ENCODE measurements around the gene RANBP10. TPM values are rescaled to one million over a fixed set of nuclear protein-coding genes. Genes with fewer than 3 reads are reported as not detected.
A peak's percentile ranks its signal among the peaks of the same experiment; 100 is the strongest.

RANBP10 gene
- total and polyA plus RNA-seq, 2 experiments from 2014 or later, result 9.0 to 13.6 TPM

DNA sequence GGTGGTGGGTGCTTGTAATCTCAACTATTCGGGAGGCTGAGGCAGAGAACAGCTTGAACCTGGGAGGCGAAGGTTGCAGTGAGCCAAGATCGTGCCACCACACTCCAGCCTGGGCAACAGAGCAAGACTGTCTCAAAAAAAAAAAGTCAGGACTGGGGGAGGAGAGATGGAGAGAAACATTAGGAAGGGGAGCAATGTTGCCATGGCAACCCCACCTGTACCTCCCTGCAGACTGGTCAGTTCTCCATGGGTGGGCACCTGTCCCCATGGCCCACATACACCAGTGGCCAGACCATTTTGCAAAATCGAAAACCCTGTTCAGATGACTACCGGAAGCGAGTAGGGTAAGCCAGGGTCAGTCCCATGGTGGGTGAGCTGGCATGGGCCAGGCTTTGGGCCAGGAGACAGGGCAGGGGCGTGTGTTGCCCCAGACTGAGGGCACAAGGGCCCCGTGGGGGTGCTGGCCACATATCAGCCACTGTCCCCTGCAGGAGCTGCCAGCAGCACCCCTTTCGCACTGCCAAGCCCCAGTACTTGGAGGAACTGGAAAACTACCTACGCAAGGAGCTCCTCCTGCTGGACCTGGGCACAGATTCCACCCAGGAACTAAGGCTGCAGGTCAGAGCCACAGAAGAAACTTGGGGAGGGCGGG is 14.4 kb upstream of the RANBP10 start:
- Mint-ChIP-seq H3K9me3 (peaks cover 4% of the 10 kb centered on the region; the same call in 1 of the 3 replicates), H3K4me1 (peaks cover 13% of the 10 kb centered on the region), H3K27ac (no peak overlapping the region), H3K27me3 (ENCODE audit: insufficient read depth, low read depth, poor library complexity) (peaks cover 18% of the 10 kb centered on the region), H3K36me3 (ENCODE audit: low read depth) (peaks cover 4% of the 10 kb centered on the region), H3K4me3 (no peak overlapping the region)
- Histone ChIP-seq H3K27ac (ENCODE audit: low read depth) (no peak overlapping the region), H3K4me1 (ENCODE audit: insufficient read depth) (no peaks in the 10 kb centered on the region), H2AFZ (no peak overlapping the region), H3F3A (replicated peaks; ENCODE audit: low read depth) (no peaks in the 10 kb centered on the region), H3K36me3 (ENCODE audit: insufficient read depth) (no peaks in the 10 kb centered on the region), H4K20me1 (replicated peaks; ENCODE audit: insufficient read depth) (no peaks in the 10 kb centered on the region), H3K79me2 (replicated peaks; ENCODE audit: insufficient read depth) (no peaks in the 10 kb centered on the region), H3K9me2 (ENCODE audit: insufficient read depth) (no peaks in the 10 kb centered on the region), H3K27me3 (ENCODE audit: insufficient read depth) (no peaks in the 10 kb centered on the region), H3K4me3 (no peak overlapping the region), H3K4me2 (no peak overlapping the region)
- no peak for TF ChIP-seq JUNB (IDR thresholded peaks at IDR 0.05; ENCODE audit: unreplicated experiment)
- TF ChIP-seq, protein P1, sequence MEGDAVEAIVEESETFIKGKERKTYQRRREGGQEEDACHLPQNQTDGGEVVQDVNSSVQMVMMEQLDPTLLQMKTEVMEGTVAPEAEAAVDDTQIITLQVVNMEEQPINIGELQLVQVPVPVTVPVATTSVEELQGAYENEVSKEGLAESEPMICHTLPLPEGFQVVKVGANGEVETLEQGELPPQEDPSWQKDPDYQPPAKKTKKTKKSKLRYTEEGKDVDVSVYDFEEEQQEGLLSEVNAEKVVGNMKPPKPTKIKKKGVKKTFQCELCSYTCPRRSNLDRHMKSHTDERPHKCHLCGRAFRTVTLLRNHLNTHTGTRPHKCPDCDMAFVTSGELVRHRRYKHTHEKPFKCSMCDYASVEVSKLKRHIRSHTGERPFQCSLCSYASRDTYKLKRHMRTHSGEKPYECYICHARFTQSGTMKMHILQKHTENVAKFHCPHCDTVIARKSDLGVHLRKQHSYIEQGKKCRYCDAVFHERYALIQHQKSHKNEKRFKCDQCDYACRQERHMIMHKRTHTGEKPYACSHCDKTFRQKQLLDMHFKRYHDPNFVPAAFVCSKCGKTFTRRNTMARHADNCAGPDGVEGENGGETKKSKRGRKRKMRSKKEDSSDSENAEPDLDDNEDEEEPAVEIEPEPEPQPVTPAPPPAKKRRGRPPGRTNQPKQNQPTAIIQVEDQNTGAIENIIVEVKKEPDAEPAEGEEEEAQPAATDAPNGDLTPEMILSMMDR (conservative IDR thresholded peaks at IDR 0.05; ENCODE audit: low read depth in 2 of 2), result peak in 1 of 2 experiments; percentile 35; a peak in 2 of 4 replicates
- ATAC-seq (no peak), DNase-seq (ENCODE audit: low spot score) (no peak)

DNA sequence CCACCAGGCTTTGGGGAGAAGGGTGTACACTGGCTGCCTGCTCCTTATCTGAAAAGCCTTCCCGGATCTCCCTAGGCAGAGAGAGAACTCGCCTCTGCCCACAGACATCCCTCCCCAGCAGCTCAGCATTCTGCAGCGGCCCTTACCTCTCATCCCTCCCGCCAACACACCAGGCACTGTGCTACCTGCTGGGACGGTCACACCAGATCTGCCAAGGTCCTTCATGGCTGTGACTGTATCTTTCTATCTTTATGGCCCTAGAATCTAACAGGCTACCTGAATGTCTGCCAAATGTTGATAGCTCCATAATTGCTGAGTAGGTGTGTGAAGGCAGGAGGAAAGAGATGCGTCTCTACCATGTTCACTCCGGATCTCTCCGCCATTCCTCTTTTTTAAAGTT is 8.2 kb upstream of the RANBP10 start:
- H3K79me2 ChIP-seq (replicated peaks; ENCODE audit: insufficient read depth), result no peaks in the 10 kb centered on the region
- H3K4me3 ChIP-seq, result no peak overlapping the region
- H3K9me2 ChIP-seq (ENCODE audit: insufficient read depth), result no peaks in the 10 kb centered on the region
- Mint-ChIP-seq H3K36me3 (ENCODE audit: low read depth) (no peaks in the 10 kb centered on the region), H3K4me3 (no peak overlapping the region), H3K27me3 (ENCODE audit: insufficient read depth, low read depth, poor library complexity) (peaks cover 6% of the 10 kb centered on the region), H3K4me1 (no peaks in the 10 kb centered on the region), H3K9me3 (peaks cover 4% of the 10 kb centered on the region; the same call in 1 of the 3 replicates), H3K27ac (no peak overlapping the region)
- no peaks in the 10 kb centered on the region for H3K27me3 ChIP-seq (ENCODE audit: insufficient read depth)
- H3F3A ChIP-seq (replicated peaks; ENCODE audit: low read depth), result no peaks in the 10 kb centered on the region
- H2AFZ ChIP-seq, result no peak overlapping the region
- no peaks in the 10 kb centered on the region for H4K20me1 ChIP-seq (replicated peaks; ENCODE audit: insufficient read depth)
- no peaks in the 10 kb centered on the region for H3K36me3 ChIP-seq (ENCODE audit: insufficient read depth)
- DNase-seq (ENCODE audit: low spot score) (no peak), ATAC-seq (no peak)
- no peak overlapping the region for H3K27ac ChIP-seq (ENCODE audit: low read depth)
- no peak overlapping the region for H3K4me2 ChIP-seq
- H3K4me1 ChIP-seq (ENCODE audit: insufficient read depth), result no peaks in the 10 kb centered on the region
- TF ChIP-seq ZNF331 (CRISPR knock-in tag; IDR thresholded peaks at IDR 0.05; ENCODE audit: low read depth), result no peak
- no peak for TF ChIP-seq STAT1 (IDR thresholded peaks at IDR 0.05; ENCODE audit: unreplicated experiment)
- TF ChIP-seq, protein P2, sequence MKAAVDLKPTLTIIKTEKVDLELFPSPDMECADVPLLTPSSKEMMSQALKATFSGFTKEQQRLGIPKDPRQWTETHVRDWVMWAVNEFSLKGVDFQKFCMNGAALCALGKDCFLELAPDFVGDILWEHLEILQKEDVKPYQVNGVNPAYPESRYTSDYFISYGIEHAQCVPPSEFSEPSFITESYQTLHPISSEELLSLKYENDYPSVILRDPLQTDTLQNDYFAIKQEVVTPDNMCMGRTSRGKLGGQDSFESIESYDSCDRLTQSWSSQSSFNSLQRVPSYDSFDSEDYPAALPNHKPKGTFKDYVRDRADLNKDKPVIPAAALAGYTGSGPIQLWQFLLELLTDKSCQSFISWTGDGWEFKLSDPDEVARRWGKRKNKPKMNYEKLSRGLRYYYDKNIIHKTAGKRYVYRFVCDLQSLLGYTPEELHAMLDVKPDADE (IDR thresholded peaks at IDR 0.05), result no peak
- TF ChIP-seq, protein P3, sequence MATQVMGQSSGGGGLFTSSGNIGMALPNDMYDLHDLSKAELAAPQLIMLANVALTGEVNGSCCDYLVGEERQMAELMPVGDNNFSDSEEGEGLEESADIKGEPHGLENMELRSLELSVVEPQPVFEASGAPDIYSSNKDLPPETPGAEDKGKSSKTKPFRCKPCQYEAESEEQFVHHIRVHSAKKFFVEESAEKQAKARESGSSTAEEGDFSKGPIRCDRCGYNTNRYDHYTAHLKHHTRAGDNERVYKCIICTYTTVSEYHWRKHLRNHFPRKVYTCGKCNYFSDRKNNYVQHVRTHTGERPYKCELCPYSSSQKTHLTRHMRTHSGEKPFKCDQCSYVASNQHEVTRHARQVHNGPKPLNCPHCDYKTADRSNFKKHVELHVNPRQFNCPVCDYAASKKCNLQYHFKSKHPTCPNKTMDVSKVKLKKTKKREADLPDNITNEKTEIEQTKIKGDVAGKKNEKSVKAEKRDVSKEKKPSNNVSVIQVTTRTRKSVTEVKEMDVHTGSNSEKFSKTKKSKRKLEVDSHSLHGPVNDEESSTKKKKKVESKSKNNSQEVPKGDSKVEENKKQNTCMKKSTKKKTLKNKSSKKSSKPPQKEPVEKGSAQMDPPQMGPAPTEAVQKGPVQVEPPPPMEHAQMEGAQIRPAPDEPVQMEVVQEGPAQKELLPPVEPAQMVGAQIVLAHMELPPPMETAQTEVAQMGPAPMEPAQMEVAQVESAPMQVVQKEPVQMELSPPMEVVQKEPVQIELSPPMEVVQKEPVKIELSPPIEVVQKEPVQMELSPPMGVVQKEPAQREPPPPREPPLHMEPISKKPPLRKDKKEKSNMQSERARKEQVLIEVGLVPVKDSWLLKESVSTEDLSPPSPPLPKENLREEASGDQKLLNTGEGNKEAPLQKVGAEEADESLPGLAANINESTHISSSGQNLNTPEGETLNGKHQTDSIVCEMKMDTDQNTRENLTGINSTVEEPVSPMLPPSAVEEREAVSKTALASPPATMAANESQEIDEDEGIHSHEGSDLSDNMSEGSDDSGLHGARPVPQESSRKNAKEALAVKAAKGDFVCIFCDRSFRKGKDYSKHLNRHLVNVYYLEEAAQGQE (IDR thresholded peaks at IDR 0.05; ENCODE audit: unreplicated experiment), result no peak
- no peak for TF ChIP-seq NANOG (IDR thresholded peaks at IDR 0.05; ENCODE audit: borderline replicate concordance)
- no peak for TF ChIP-seq EZH2 (IDR thresholded peaks at IDR 0.05; ENCODE audit: low read depth, unreplicated experiment)
- no peak for TF ChIP-seq POLR2AphosphoS5 (IDR thresholded peaks at IDR 0.05; ENCODE audit: low read depth)
